Measurements from ENCODE around the gene PIK3C2G. TPM values are rescaled to one million over a fixed set of nuclear protein-coding genes. Genes with fewer than 3 reads are reported as not detected.

PIK3C2G gene
- total RNA-seq, 1 experiment from 2014 or later, result not detected

GRCh38 chr12:18486036-18486435, 224.7 kb downstream of the PIK3C2G start:
- no peak overlapping the region for H3K27ac ChIP-seq (ENCODE audit: low read depth, low read length, poor library complexity, severe bottlenecking)
- H3K9me3 ChIP-seq (ENCODE audit: low read depth, low read length, poor library complexity, severe bottlenecking), result no peaks in the 10 kb centered on the region
- BruUV-seq (replicated peaks), result no TSS peak
- no peaks in the 10 kb centered on the region for H3K4me1 ChIP-seq (ENCODE audit: insufficient read depth, low read length, poor library complexity, severe bottlenecking)
- DNase-seq (ENCODE audit: low spot score), result no peak
- intact Hi-C loops (cut with micrococcal nuclease; ENCODE audit: unreplicated experiment), result no loop called here
- no peak for TF ChIP-seq EZH2 (IDR thresholded peaks at IDR 0.05; ENCODE audit: borderline replicate concordance, low read depth, low read length, poor library complexity, severe bottlenecking)
- no peak for TF ChIP-seq CTCF (conservative IDR thresholded peaks at IDR 0.05; ENCODE audit: low read depth, low read length)
- H3K36me3 ChIP-seq (ENCODE audit: insufficient read depth, low read length, poor library complexity, severe bottlenecking), result no peaks in the 10 kb centered on the region
- H3K27me3 ChIP-seq (replicated peaks; ENCODE audit: insufficient read depth, low read depth, low read length, poor library complexity), result peaks cover 3% of the 10 kb centered on the region
- POLR2A ChIA-PET (ENCODE audit: low non-redundant PET), result no interaction called here
- H3K4me3 ChIP-seq (ENCODE audit: low read depth, low read length, poor library complexity, severe bottlenecking), result no peak overlapping the region
- CTCF ChIA-PET, result no interaction called here

GRCh38 chr12:18487509-18487908, 226.2 kb downstream of the PIK3C2G start:
- TF ChIP-seq CTCF (conservative IDR thresholded peaks at IDR 0.05; ENCODE audit: low read depth, low read length) (no peak), EZH2 (IDR thresholded peaks at IDR 0.05; ENCODE audit: borderline replicate concordance, low read depth, low read length, poor library complexity, severe bottlenecking) (no peak)
- no peak for DNase-seq (ENCODE audit: low spot score)
- Histone ChIP-seq H3K27me3 (replicated peaks; ENCODE audit: insufficient read depth, low read depth, low read length, poor library complexity) (peaks cover 3% of the 10 kb centered on the region), H3K9me3 (ENCODE audit: low read depth, low read length, poor library complexity, severe bottlenecking) (no peaks in the 10 kb centered on the region), H3K27ac (ENCODE audit: low read depth, low read length, poor library complexity, severe bottlenecking) (no peak overlapping the region), H3K4me3 (ENCODE audit: low read depth, low read length, poor library complexity, severe bottlenecking) (no peak overlapping the region), H3K4me1 (ENCODE audit: insufficient read depth, low read length, poor library complexity, severe bottlenecking) (no peaks in the 10 kb centered on the region), H3K36me3 (ENCODE audit: insufficient read depth, low read length, poor library complexity, severe bottlenecking) (no peaks in the 10 kb centered on the region)
- intact Hi-C loops (cut with micrococcal nuclease; ENCODE audit: unreplicated experiment), result no loop called here
- ChIA-PET CTCF (no interaction called here), POLR2A (ENCODE audit: low non-redundant PET) (no interaction called here)
- no TSS peak for BruUV-seq (replicated peaks)

GRCh38 chr12:18492372-18493025, 231.2 kb downstream of the PIK3C2G start:
- intact Hi-C loops (cut with micrococcal nuclease; ENCODE audit: unreplicated experiment), result no loop called here
- no peaks in the 10 kb centered on the region for H3K4me1 ChIP-seq (ENCODE audit: insufficient read depth, low read length, poor library complexity, severe bottlenecking)
- H3K4me3 ChIP-seq (ENCODE audit: low read depth, low read length, poor library complexity, severe bottlenecking), result no peak overlapping the region
- no TSS peak for BruUV-seq (replicated peaks)
- no peak for DNase-seq (ENCODE audit: low spot score)
- ChIA-PET POLR2A (ENCODE audit: low non-redundant PET) (no interaction called here), CTCF (no interaction called here)
- peaks cover 3% of the 10 kb centered on the region for H3K27me3 ChIP-seq (replicated peaks; ENCODE audit: insufficient read depth, low read depth, low read length, poor library complexity)
- H3K36me3 ChIP-seq (ENCODE audit: insufficient read depth, low read length, poor library complexity, severe bottlenecking), result no peaks in the 10 kb centered on the region
- no peak overlapping the region for H3K27ac ChIP-seq (ENCODE audit: low read depth, low read length, poor library complexity, severe bottlenecking)
- no peaks in the 10 kb centered on the region for H3K9me3 ChIP-seq (ENCODE audit: low read depth, low read length, poor library complexity, severe bottlenecking)
- TF ChIP-seq CTCF (conservative IDR thresholded peaks at IDR 0.05; ENCODE audit: low read depth, low read length) (no peak), EZH2 (IDR thresholded peaks at IDR 0.05; ENCODE audit: borderline replicate concordance, low read depth, low read length, poor library complexity, severe bottlenecking) (no peak)

Data from A673 (cell line).